Skeletal muscle tissue (tissue), 4 donors: ENCODE measurements around the gene SULT1E1. TPM values are rescaled to one million over a fixed set of nuclear protein-coding genes. Genes with fewer than 3 reads are reported as not detected.
"Not testable (repeated sequence)": the region's sequence is repeated elsewhere in the genome, so short reads cannot be mapped to it uniquely, and the experiment has no call there.

ENCODE experiments used
- H3K27ac ChIP-seq: one replicate; pipeline ENCODE4 v1.7.0; 2013; ENCODE audit warnings: mild to moderate bottlenecking, low read depth, low read length, inconsistent platforms
- H3K27me3 ChIP-seq, 3 donors: one replicate each; pipeline ENCODE4 v1.7.0; 2013; ENCODE audit warnings: low read length in 3 of 3; ENCODE audit not compliant: control insufficient read depth in 3 of 3, insufficient read depth in 3 of 3
- H3K36me3 ChIP-seq, 3 donors: one replicate each; pipeline ENCODE4 v1.7.0; 2013; ENCODE audit warnings: low read length in 3 of 3; ENCODE audit not compliant: control insufficient read depth in 3 of 3, insufficient read depth in 3 of 3
- H3K4me1 ChIP-seq, 3 donors: one replicate each; pipeline ENCODE4 v1.7.0; 2013; ENCODE audit warnings: low read length in 3 of 3, mild to moderate bottlenecking in 3 of 3; ENCODE audit not compliant: control insufficient read depth in 3 of 3, insufficient read depth in 3 of 3
- H3K4me3 ChIP-seq, 3 donors: one replicate each; pipeline ENCODE4 v1.7.0; 2013; ENCODE audit warnings: low read length in 3 of 3
- H3K9ac ChIP-seq, 3 donors: one replicate each; pipeline ENCODE4 v1.7.0; 2013; ENCODE audit warnings: low read length in 3 of 3, mild to moderate bottlenecking in 3 of 3, moderate library complexity in 2 of 3, low read depth in 1 of 3
- H3K9me3 ChIP-seq, 3 donors: one replicate each; pipeline ENCODE4 v1.7.0; 2013; ENCODE audit warnings: low read length in 3 of 3; ENCODE audit not compliant: control insufficient read depth in 3 of 3
- total RNA-seq: library from RNA; depleted of rRNA; stranded (reverse); fragments of >200 nt; gene quantifications from one replicate; pipeline ENCODE4 v1.2.3, GENCODE V29; 2014
- donor health status: Osteomylitis.

SULT1E1 gene
- total RNA-seq, 1 donor from 2014 or later: 29.7 TPM

DNA sequence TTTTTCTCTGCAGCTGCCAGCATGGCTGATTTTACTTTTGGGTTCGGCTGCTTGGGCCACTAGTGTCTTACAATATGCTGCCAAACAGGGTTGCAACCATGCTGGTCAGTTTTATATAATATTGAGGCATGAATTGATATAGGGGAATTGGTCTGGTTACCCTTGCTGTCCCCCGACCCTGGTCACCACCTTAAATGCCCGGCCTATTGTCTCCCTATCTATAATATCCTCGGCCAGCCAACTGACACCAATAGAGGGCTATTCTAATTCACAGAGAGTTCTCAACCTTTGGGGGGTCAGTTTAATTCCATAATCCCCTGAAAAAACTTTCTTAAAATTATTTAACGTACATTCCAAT lies 28.7 kb downstream of the SULT1E1 start:
- Histone ChIP-seq H3K4me1 (no peaks in the 10 kb centered on the region), H3K9ac (no peak overlapping the region), H3K9me3 (no peaks in the 10 kb centered on the region), H3K27ac (no peak overlapping the region), H3K4me3 (no peak overlapping the region), H3K36me3 (no peaks in the 10 kb centered on the region), H3K27me3 (no peaks in the 10 kb centered on the region)

DNA sequence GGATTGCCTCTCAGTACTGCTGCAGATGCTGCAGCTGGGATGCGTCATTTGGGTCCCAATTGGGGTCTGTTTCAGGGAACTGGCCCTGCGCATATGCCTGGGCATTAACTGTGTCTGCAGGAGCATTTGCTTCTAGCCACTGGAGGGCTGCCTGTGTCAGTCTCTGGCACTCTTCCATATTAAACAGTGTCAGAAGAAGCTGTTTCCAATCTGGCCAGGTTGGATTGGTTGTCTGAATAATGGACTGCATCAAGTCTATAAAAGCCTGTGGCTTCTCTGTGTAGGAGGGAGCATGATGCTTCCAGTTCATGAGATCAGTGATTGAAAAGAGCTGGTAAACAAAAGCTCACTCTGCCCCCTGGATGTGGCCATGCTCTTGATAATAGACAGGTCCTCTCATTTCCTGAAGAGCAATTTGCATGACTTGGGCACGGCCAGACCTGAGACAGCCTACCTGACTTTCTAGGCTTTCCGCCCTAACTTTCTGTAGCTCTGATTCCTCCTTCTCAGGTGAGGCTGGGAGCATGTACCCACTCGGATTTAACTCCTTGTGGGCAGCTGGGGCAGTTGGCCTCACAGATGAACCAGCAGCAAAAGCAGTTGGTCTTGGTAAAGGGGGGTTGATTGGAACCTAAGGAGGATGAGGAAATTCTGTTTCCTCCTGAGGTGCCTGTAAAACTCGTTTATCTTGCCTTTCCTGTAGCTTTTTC lies 29.2 kb downstream of the SULT1E1 start:
- no peak overlapping the region for H3K9ac ChIP-seq
- H3K36me3 ChIP-seq: no peaks in the 10 kb centered on the region
- no peak overlapping the region for H3K4me3 ChIP-seq
- H3K27ac ChIP-seq: no peak overlapping the region
- H3K9me3 ChIP-seq: no peaks in the 10 kb centered on the region
- no peaks in the 10 kb centered on the region for H3K27me3 ChIP-seq
- H3K4me1 ChIP-seq: no peaks in the 10 kb centered on the region

DNA sequence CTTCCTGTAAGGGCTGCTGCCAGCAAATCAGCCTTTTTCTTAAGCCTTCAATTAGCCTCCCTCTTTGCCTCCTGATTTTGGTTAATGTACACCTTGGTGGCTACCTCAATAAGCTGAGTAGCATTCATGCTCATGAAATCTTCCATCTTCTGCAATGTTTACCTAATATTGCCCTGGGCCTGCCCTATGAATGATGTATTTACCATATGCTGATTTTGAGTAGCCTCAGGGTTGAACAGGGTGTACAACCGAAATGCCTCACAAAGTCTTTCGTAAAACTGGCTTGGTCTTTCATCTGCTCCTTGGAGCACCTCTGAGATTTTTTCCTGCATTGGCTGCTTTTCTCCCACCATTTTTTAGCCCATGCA lies 29.8 kb downstream of the SULT1E1 start:
- Histone ChIP-seq H3K36me3 (no peaks in the 10 kb centered on the region), H3K4me1 (no peaks in the 10 kb centered on the region), H3K27ac (no peak overlapping the region), H3K4me3 (no peak overlapping the region), H3K9ac (no peak overlapping the region), H3K9me3 (no peaks in the 10 kb centered on the region), H3K27me3 (no peaks in the 10 kb centered on the region)

DNA sequence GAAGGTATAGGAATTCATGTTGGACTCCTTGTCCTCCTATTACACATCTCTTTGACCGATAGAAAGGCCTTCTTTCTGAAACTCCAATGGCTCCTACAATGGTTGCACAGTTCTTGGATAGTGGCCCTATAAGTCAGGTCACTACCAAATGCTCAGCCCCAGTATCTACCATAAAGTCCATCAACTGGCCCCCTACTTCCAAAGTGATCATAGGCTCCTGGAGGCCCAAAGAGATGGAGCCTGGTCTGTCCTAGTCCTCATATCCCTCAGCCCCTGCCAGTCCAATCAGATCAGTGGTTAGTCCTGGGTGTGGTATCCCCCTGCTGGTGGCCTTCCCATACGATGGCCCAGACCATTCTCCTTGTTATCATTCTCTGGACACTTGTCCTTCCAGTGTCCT lies 30.3 kb downstream of the SULT1E1 start:
- Histone ChIP-seq H3K27me3 (no peaks in the 10 kb centered on the region), H3K4me3 (no peak overlapping the region), H3K36me3 (no peaks in the 10 kb centered on the region), H3K4me1 (no peaks in the 10 kb centered on the region), H3K9ac (no peak overlapping the region), H3K9me3 (no peaks in the 10 kb centered on the region), H3K27ac (no peak overlapping the region)

DNA sequence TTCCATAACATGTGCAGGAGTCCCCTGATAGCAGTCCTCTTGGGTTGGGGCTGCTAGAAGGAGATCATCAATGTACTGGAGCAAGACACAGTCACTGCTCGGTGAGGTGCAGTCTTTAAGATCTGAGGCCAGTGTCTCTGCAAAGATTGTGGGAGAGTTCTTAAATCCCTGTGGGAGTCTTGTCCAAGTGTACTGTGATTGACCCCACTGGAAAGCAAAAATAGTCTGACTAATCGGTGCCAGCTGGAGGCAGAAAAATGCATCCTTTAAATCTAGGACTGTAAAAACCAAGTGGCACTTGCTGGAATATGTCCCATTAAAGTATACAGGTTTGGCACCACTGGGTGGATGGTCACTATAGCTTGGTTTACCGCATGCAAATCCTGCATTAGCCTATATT lies 31.1 kb downstream of the SULT1E1 start:
- Histone ChIP-seq H3K27ac (no peak overlapping the region), H3K9me3 (no peaks in the 10 kb centered on the region), H3K27me3 (no peaks in the 10 kb centered on the region), H3K9ac (no peak overlapping the region), H3K4me1 (no peaks in the 10 kb centered on the region), H3K36me3 (no peaks in the 10 kb centered on the region), H3K4me3 (no peak overlapping the region)

DNA sequence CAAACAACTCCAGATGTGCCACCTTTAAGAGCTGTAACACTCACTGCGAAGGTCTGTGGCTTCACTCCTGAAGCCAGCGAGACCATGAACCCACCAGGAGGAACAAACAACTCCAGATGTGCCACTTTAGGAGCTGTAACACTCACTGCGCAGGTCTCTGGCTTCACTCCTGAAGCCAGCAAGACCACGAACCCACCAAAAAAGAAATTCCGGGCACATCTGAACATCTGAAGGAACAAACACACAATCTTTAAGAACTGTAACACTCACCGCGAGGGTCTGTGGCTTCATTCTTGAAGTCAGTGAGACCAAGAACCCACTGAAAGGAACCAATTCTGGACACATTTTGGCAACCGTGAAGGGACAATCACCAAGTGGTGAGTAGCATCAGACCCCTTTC lies 34.9 kb downstream of the SULT1E1 start:
- H3K4me1 ChIP-seq, H3K4me3 ChIP-seq, H3K27me3 ChIP-seq, H3K27ac ChIP-seq, H3K9ac ChIP-seq, H3K9me3 ChIP-seq, H3K36me3 ChIP-seq: not testable (repeated sequence)

DNA sequence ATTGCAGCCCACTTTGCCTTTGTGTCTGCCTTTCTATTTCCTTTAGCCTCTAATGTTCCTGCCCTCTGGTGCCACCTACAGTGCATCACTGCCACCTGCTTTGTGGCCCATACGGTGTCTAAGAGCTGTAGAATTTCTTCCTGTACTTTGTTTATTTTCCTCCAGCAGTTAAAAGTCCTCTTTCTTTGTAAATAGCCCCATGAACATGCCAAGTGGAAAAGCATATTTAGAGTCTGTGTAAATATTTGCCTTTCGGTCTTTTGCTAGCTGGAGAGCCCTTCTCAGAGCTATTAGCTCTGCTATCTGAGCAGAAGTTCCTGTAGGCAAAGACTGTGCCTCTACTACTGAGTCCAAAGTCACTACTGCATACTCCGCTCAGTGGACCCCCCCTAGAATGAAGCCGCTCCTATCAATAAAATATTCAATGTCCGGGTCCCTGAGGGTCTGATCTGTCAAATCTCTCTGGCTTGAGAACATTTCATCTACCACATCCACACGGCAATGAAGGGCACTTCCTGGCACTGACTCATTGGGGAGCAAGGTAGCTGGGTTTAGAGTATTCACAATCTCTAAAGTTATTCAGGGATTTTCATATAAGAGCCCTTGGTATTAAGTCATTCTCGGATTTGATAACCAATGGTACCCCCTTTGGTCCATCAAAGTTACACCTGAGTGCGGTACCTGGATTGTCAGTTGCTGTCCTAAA lies 36.3 kb downstream of the SULT1E1 start:
- Histone ChIP-seq H3K27ac (no peak overlapping the region), H3K4me1 (no peaks in the 10 kb centered on the region), H3K27me3 (no peaks in the 10 kb centered on the region), H3K9me3 (no peaks in the 10 kb centered on the region), H3K36me3 (no peaks in the 10 kb centered on the region), H3K9ac (no peak overlapping the region), H3K4me3 (no peak overlapping the region)

DNA sequence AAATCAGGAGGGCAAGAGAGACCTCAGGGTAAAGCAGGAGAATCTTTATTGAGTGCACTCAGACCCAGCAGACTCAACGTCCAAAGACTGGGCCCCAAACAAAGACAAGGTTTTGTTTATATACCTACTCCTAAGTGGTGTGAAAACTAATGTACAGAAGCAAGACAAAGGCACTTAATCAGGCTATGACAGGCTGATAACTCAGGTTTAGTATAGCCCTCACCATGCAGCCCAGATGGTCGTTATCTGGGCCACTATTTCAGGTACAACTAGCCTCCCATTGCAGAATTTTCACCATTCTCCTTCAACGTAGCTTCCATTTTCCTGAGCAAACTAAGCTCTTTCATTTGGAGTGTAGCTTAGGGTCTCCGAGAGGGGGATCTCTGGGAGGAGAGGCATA lies 36.9 kb downstream of the SULT1E1 start:
- no peaks in the 10 kb centered on the region for H3K4me1 ChIP-seq
- no peaks in the 10 kb centered on the region for H3K36me3 ChIP-seq
- no peak overlapping the region for H3K9ac ChIP-seq
- H3K4me3 ChIP-seq: no peak overlapping the region
- no peaks in the 10 kb centered on the region for H3K9me3 ChIP-seq
- H3K27ac ChIP-seq: no peak overlapping the region
- H3K27me3 ChIP-seq: no peaks in the 10 kb centered on the region

DNA sequence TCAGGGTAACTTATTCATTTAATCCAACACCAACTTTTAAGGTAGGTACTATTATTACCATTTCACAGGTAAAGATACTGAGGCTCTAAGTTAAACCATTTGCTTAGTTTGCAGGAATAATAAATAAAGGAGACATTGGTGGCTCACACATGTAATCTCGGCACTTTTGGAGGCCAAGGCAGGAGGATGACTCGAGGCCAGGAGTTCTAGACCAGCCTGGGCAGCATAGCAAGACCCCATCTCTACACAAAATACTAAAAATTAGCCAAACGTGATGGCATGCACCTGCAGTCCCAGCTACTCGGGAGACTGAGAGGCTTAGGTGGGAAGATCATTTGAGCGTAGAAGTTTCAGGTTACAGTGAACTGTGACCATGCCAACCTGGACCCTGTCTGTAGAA lies 37.7 kb downstream of the SULT1E1 start:
- Histone ChIP-seq H3K27me3 (no peaks in the 10 kb centered on the region), H3K4me3 (no peak overlapping the region), H3K27ac (no peak overlapping the region), H3K9me3 (no peaks in the 10 kb centered on the region), H3K9ac (no peak overlapping the region), H3K4me1 (no peaks in the 10 kb centered on the region), H3K36me3 (no peaks in the 10 kb centered on the region)

DNA sequence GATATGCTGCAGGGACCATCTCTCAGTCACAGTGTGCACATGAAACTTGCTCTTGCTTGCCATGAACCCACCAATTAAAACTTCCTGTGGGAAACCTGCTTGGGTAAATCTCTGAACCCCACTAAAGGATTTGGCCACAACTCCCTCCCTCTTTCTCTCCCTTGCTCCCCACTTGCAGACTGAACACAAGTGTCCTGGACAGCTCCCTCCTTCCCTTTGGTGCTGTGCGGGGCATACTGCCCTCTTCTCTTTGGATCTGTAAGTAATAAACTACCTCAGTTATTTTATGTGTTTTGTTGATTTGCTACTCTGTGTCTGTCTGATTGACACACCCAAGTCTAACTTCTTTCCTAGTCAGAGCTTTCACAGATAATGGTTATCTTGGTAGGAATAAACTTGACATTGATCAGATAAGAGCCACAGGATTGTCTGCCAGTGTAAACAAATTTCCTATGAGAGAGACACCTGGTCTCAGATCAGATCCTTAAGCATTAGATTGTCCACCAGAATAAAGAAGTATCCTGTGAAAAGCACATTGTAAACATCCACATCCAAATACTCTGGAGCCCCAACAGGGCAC lies 41.8 kb downstream of the SULT1E1 start:
- Histone ChIP-seq H3K4me1 (no peaks in the 10 kb centered on the region), H3K4me3 (no peak overlapping the region), H3K27ac (no peak overlapping the region), H3K27me3 (no peaks in the 10 kb centered on the region), H3K36me3 (no peaks in the 10 kb centered on the region), H3K9ac (no peak overlapping the region), H3K9me3 (no peaks in the 10 kb centered on the region)
